DND-41 (cell line): Measurements from ENCODE around the gene ACO2.

ENCODE experiments used
- ATAC-seq: fragments of 200-7000 bp; cut with Tn5 transposase; 3 replicates; pipeline ENCODE4 v1.9.1; 2021; ENCODE audit warnings: low read depth; ENCODE audit not compliant: insufficient read depth
- DNase-seq: peaks from one replicate; pipeline ENCODE4 v3.0.0-alpha.2; 2020
- H2AFZ ChIP-seq: 2 replicates; pipeline ENCODE4 v1.6.0; 2012; ENCODE audit warnings: low read depth, low read length
- H3K27ac ChIP-seq: 2 replicates; pipeline ENCODE4 v1.5.1; 2012; ENCODE audit warnings: low read length, inconsistent platforms
- H3K27me3 ChIP-seq: fragments of 200-600 bp; sonication (generic); 2 replicates; pipeline ENCODE4 v1.6.0; 2012; ENCODE audit warnings: low read length, mild to moderate bottlenecking, inconsistent platforms; ENCODE audit not compliant: insufficient read depth, poor library complexity
- H3K36me3 ChIP-seq: 2 replicates; pipeline ENCODE4 v1.5.1; 2012; ENCODE audit warnings: low read length, inconsistent platforms; ENCODE audit not compliant: insufficient read depth
- H3K4me1 ChIP-seq: 2 replicates; pipeline ENCODE4 v1.5.1; 2012; ENCODE audit warnings: mild to moderate bottlenecking, low read length; ENCODE audit not compliant: insufficient read depth
- H3K4me2 ChIP-seq: 2 replicates; pipeline ENCODE4 v1.6.0; 2012; ENCODE audit warnings: mild to moderate bottlenecking, moderate library complexity, low read length, inconsistent platforms; ENCODE audit not compliant: insufficient read depth
- H3K4me3 ChIP-seq, 2 experiments: fragments of 200-600 bp in 1 of 2; shearing (Covaris generic) in 1 of 2; 2 replicates each; pipeline ENCODE4 v1.5.1; 2012 to 2016; ENCODE audit warnings: inconsistent platforms in 2 of 2, low read length in 2 of 2, mild to moderate bottlenecking in 2 of 2, low read depth in 1 of 2, moderate library complexity in 1 of 2
- H3K79me2 ChIP-seq: 2 replicates; pipeline ENCODE4 v1.6.0; 2012; ENCODE audit warnings: low read length, inconsistent platforms; ENCODE audit not compliant: insufficient read depth
- H3K9ac ChIP-seq: 2 replicates; pipeline ENCODE4 v1.6.0; 2012; ENCODE audit warnings: low read depth, mild to moderate bottlenecking, inconsistent platforms, low read length, moderate library complexity
- H3K9me3 ChIP-seq: 2 replicates; pipeline ENCODE4 v1.5.1; 2012; ENCODE audit warnings: low read length, moderate library complexity, mild to moderate bottlenecking, inconsistent platforms; ENCODE audit not compliant: insufficient read depth, severe bottlenecking
- H4K20me1 ChIP-seq: 2 replicates; pipeline ENCODE4 v1.6.0; 2012; ENCODE audit warnings: low read length; ENCODE audit not compliant: insufficient read depth
- CTCF ChIP-seq: IDR thresholded peaks from 2 replicates; pipeline ENCODE4 v1.5.1; 2012; ENCODE audit warnings: borderline replicate concordance, low read length, moderate library complexity, mild to moderate bottlenecking; ENCODE audit not compliant: poor library complexity, severe bottlenecking; ENCODE audit errors: extremely low read depth
- EZH2 ChIP-seq: IDR thresholded peaks from 3 replicates; pipeline ENCODE4 v1.6.1; 2012; ENCODE audit warnings: borderline replicate concordance, low read depth, mild to moderate bottlenecking, moderate library complexity, low read length, inconsistent platforms; ENCODE audit not compliant: severe bottlenecking

The ACO2 gene

GRCh38 chr22:41481925-41482318, 13.0 kb downstream of the ACO2 start:
- peaks cover 90% of the 10 kb centered on the region for H3K79me2 ChIP-seq
- H3K4me2 ChIP-seq: no peak overlapping the region
- H3K27me3 ChIP-seq: no peaks in the 10 kb centered on the region
- H4K20me1 ChIP-seq: peaks cover 61% of the 10 kb centered on the region
- no peak overlapping the region for H3K4me3 ChIP-seq
- no peak overlapping the region for H3K9ac ChIP-seq
- TF ChIP-seq EZH2 (no peak), CTCF (no peak)
- no peaks in the 10 kb centered on the region for H3K9me3 ChIP-seq
- ATAC-seq: no peak
- H3K4me1 ChIP-seq: no peaks in the 10 kb centered on the region
- DNase-seq: no peak
- no peak overlapping the region for H2AFZ ChIP-seq
- H3K36me3 ChIP-seq: peaks cover 10% of the 10 kb centered on the region; the same call in 1 of the 2 replicates
- no peak overlapping the region for H3K27ac ChIP-seq

- H3K9me3 ChIP-seq: no peaks in the 10 kb centered on the region
- no peak overlapping the region for H3K4me3 ChIP-seq
- H3K4me2 ChIP-seq: no peak overlapping the region
- peaks cover 64% of the 10 kb centered on the region for H4K20me1 ChIP-seq
- H3K79me2 ChIP-seq: peaks cover 93% of the 10 kb centered on the region
- no peak overlapping the region for H3K9ac ChIP-seq
- DNase-seq (no peak), ATAC-seq (no peak; the same call in 2 of the 3 replicates)
- H3K4me1 ChIP-seq: no peaks in the 10 kb centered on the region
- H3K36me3 ChIP-seq: peaks cover 10% of the 10 kb centered on the region; the same call in 1 of the 2 replicates
- H3K27me3 ChIP-seq: no peaks in the 10 kb centered on the region
- no peak overlapping the region for H3K27ac ChIP-seq
- H2AFZ ChIP-seq: no peak overlapping the region
- no peak for TF ChIP-seq CTCF
- TF ChIP-seq EZH2: no peak
These were observed 13.5 kb downstream of the ACO2 start for GRCh38 chr22:41482319-41482935.

GRCh38 chr22:41485033-41485432, 16.1 kb downstream of the ACO2 start:
- peaks cover 57% of the 10 kb centered on the region for H4K20me1 ChIP-seq

More at GRCh38 chr22:41485033-41485432, 16.1 kb downstream of the ACO2 start:
- no peaks in the 10 kb centered on the region for H3K9me3 ChIP-seq
- no peak overlapping the region for H3K4me3 ChIP-seq
- no peaks in the 10 kb centered on the region for H3K4me1 ChIP-seq
- no peaks in the 10 kb centered on the region for H3K27me3 ChIP-seq
- DNase-seq (no peak), ATAC-seq (no peak)
- TF ChIP-seq CTCF (no peak), EZH2 (no peak)
- peaks cover 20% of the 10 kb centered on the region; the same call in 1 of the 2 replicates for H3K36me3 ChIP-seq
- H3K79me2 ChIP-seq: peaks cover 93% of the 10 kb centered on the region
- H3K4me2 ChIP-seq: no peak overlapping the region
- no peak overlapping the region for H3K9ac ChIP-seq
- no peak overlapping the region for H3K27ac ChIP-seq
- no peak overlapping the region for H2AFZ ChIP-seq
